ENCODE data around the gene RPN2.

DNA sequence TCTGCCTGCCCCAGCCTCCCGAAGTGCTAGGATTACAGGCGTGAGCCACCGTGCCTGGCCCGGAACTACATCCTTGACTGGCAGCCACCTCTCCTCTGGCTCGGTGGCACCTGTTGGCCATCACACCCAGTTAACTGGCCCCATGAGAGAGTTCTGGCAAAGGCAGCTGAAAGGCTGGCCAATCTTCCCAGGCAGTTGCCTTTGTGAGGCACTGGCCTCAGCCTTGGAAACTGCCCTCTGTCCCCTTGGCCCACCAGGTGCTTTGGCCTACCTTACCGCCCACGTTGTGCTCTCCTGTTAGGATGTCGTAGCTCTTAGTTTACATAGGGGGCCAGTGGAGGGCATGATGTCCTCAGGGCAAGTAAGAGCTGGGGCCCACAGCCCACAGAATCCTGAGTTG, 100.7 kb downstream of the RPN2 start:
- no peak for TF ChIP-seq POLR2AphosphoS5 (IDR thresholded peaks at IDR 0.05; ENCODE audit: low read depth, low read length)
- TF ChIP-seq POLR2A (IDR thresholded peaks at IDR 0.05; ENCODE audit: low read depth, low read length): no peak
